SU-DHL-6 (cell line): ENCODE results near the gene CLDN4.

Experiments used
- H2AFZ ChIP-seq: fragments of 200-600 bp; sonication (generic); 2 replicates; pipeline ENCODE4 v1.6.1; 2014; ENCODE audit warnings: low read depth, mild to moderate bottlenecking, moderate library complexity, mixed read lengths, antibody characterized with exemption, low read length; ENCODE audit not compliant: severe bottlenecking
- H3F3A ChIP-seq: fragments of 200-600 bp; shearing (Covaris generic); 2 replicates; pipeline ENCODE4 v1.6.0; 2016; ENCODE audit warnings: antibody characterized with exemption, mild to moderate bottlenecking; ENCODE audit not compliant: insufficient read depth
- H3K27ac ChIP-seq: fragments of 200-600 bp; sonication (generic); 2 replicates; pipeline ENCODE4 v1.5.1; 2016; ENCODE audit warnings: low read depth, mild to moderate bottlenecking, low read length, moderate library complexity, mixed read lengths
- H3K27me3 ChIP-seq: fragments of 200-600 bp; sonication (generic), shearing (Covaris generic); 2 replicates; pipeline ENCODE4 v1.6.0; 2014; ENCODE audit warnings: mild to moderate bottlenecking, low read length
- H3K36me3 ChIP-seq: fragments of 200-600 bp; sonication (generic); 2 replicates; pipeline ENCODE4 v1.6.1; 2014; ENCODE audit warnings: mild to moderate bottlenecking, low read length, mixed read lengths
- H3K4me2 ChIP-seq: fragments of 300-600, 200-600 bp; shearing (Covaris generic), sonication (generic); 2 replicates; pipeline ENCODE4 v1.6.0; 2014; ENCODE audit warnings: low read length, low read depth, mild to moderate bottlenecking; ENCODE audit not compliant: poor library complexity, severe bottlenecking
- H3K4me3 ChIP-seq: fragments of 200-600 bp; sonication (generic); 2 replicates; pipeline ENCODE4 v1.5.1; 2014; ENCODE audit warnings: antibody characterized with exemption, low read length, mild to moderate bottlenecking, mixed read lengths; ENCODE audit not compliant: insufficient read depth, poor library complexity, severe bottlenecking
- H3K79me2 ChIP-seq: fragments of 200-600 bp; sonication (generic); 2 replicates; pipeline ENCODE4 v1.6.1; 2014; ENCODE audit warnings: mild to moderate bottlenecking, low read length, moderate library complexity; ENCODE audit not compliant: insufficient read depth
- H3K9ac ChIP-seq: fragments of 200-600 bp; sonication (generic); 2 replicates; pipeline ENCODE4 v1.7.0; 2014; ENCODE audit warnings: mild to moderate bottlenecking, low read length
- H3K9me2 ChIP-seq: fragments of 200-600 bp; sonication (generic); replicated peaks from 2 replicates; pipeline ENCODE4 v1.6.1; 2014; ENCODE audit warnings: low read length; ENCODE audit not compliant: insufficient read depth
- H3K9me3 ChIP-seq: fragments of 200-600 bp; sonication (generic); 2 replicates; pipeline ENCODE4 v1.6.1; 2014; ENCODE audit warnings: low read length, mixed read lengths; ENCODE audit not compliant: insufficient read depth
- H4K20me1 ChIP-seq: fragments of 200-600 bp; sonication (generic); 2 replicates; pipeline ENCODE4 v1.6.1; 2014; ENCODE audit warnings: low read depth, mild to moderate bottlenecking, antibody characterized with exemption, low read length, moderate library complexity, mixed read lengths
- CTCF ChIP-seq: fragments of 200-600 bp; sonication (generic); IDR thresholded peaks from one replicate; pipeline ENCODE4 v1.5.1; 2017; ENCODE audit warnings: antibody characterized with exemption, mild to moderate bottlenecking, low read length, moderate library complexity; ENCODE audit not compliant: insufficient read depth, poor library complexity, severe bottlenecking
- EZH2phosphoT487 ChIP-seq: fragments of 200-600 bp; sonication (generic), shearing (Covaris generic); conservative IDR thresholded peaks from 2 replicates; pipeline ENCODE4 v1.6.1; 2018; ENCODE audit warnings: mild to moderate bottlenecking, antibody characterized with exemption, low read length, moderate library complexity, mixed read lengths

CLDN4 gene

DNA sequence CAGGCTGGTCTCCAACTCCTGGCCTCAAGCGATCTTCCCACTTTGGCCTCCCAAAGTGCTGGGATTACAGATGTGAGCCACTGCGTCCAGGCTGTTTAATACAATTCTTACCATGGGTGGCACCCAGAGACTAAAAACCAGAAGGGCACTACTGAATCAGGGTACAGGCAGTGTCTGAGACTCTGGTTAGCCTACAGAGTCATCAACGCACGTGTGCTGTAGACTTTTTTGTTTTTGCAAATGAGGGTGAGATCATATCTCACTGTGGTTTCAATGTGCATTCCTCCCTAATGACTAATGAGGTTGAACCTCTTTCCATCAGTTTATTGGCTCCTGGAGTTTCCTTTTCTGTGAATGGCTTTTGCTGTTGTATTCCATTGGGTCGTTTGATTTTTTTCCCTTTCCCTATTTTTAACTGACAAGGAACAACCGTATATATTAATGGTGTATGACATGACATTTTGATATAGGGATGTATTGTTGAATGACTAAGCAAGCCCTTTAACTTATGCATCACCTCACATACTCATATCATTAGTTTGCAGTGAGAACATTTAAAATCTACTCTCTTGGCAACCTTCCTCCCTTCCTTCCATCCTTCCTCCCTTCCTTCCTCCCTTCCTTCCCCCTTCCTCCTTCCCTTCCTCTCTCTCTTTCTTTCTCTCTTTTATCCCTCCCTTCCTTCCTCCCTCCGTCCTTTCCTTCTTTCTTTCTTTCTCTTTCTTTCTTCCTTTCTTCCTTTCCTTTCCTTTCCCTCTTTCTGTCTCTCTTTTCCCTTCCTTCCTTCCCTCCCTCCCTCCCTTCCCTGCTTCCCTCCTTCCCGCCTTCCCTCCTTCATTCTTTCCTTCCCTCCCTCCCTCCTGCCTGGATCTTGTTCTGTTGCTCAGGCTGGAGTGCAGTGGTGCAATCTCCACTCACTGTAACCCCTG, 20.9 kb downstream of the CLDN4 start:
- no peaks in the 10 kb centered on the region for H3K79me2 ChIP-seq
- H3K9ac ChIP-seq = no peak overlapping the region
- no peaks in the 10 kb centered on the region; the same call in 1 of the 2 replicates for H3K9me3 ChIP-seq
- H3K36me3 ChIP-seq = no peaks in the 10 kb centered on the region
- H3K4me2 ChIP-seq = no peak overlapping the region
- H3F3A ChIP-seq = no peaks in the 10 kb centered on the region
- no peaks in the 10 kb centered on the region for H4K20me1 ChIP-seq
- no peaks in the 10 kb centered on the region for H3K27me3 ChIP-seq
- TF ChIP-seq CTCF = no peak
- TF ChIP-seq EZH2phosphoT487 = no peak
- no peak overlapping the region for H2AFZ ChIP-seq
- no peak overlapping the region for H3K4me3 ChIP-seq
- H3K9me2 ChIP-seq = no peaks in the 10 kb centered on the region
- no peak overlapping the region for H3K27ac ChIP-seq

GRCh38 chr7:73852500-73852899, 21.7 kb downstream of the CLDN4 start:
- Histone ChIP-seq H3K9me3 (no peaks in the 10 kb centered on the region; the same call in 1 of the 2 replicates), H3F3A (no peaks in the 10 kb centered on the region), H3K4me2 (no peak overlapping the region), H3K27me3 (no peaks in the 10 kb centered on the region), H3K36me3 (no peaks in the 10 kb centered on the region), H2AFZ (no peak overlapping the region), H3K4me3 (no peak overlapping the region), H3K27ac (no peak overlapping the region), H4K20me1 (no peaks in the 10 kb centered on the region), H3K79me2 (no peaks in the 10 kb centered on the region), H3K9me2 (no peaks in the 10 kb centered on the region), H3K9ac (no peak overlapping the region)
- TF ChIP-seq CTCF = no peak
- TF ChIP-seq EZH2phosphoT487 = no peak

DNA sequence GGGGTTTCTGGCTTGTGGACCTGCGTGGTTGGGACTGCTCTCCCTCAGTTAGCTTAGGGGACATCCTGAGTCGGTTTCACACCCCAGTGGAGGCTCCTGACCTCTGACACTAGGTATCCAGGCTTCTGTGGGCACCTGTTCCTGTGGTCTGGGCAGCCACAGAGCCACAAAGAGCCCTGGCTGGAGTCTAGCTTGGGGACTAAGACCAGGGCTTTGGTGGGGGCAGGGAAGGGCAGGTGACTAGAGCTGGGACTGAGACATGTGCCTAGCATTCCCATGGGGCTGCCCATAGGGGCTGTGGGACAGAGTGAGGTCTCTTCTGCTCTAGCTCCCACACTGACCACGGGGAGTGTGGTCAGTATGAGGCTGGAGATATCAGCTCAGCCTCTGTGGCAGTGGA, 26.1 kb downstream of the CLDN4 start:
- Histone ChIP-seq H3K9me3 (no peaks in the 10 kb centered on the region), H3F3A (no peaks in the 10 kb centered on the region), H4K20me1 (no peaks in the 10 kb centered on the region), H2AFZ (no peak overlapping the region), H3K27ac (no peak overlapping the region), H3K27me3 (no peaks in the 10 kb centered on the region), H3K4me2 (no peak overlapping the region), H3K9me2 (no peaks in the 10 kb centered on the region), H3K79me2 (no peaks in the 10 kb centered on the region), H3K36me3 (no peaks in the 10 kb centered on the region), H3K4me3 (no peak overlapping the region), H3K9ac (no peak overlapping the region)
- TF ChIP-seq CTCF (no peak), EZH2phosphoT487 (no peak)
